NK-92 treated with Interleukin-12 subunit alpha and Interleukin-12 subunit beta, amount 100 ng/mL, for 24 hours (cell line): Measurements from ENCODE around the gene SMG6.
"Not testable (repeated sequence)": the region's sequence is repeated elsewhere in the genome, so short reads cannot be mapped to it uniquely, and the experiment has no call there.

ENCODE experiments used
- DNase-seq: peaks from one replicate; lab custom pipeline; 2025; lab: John Stamatoyannopoulos, UW

SMG6 gene

GRCh38 chr17:2304931-2305330, 1.3 kb upstream of the SMG6 start:
- DNase-seq, result no peak

DNA sequence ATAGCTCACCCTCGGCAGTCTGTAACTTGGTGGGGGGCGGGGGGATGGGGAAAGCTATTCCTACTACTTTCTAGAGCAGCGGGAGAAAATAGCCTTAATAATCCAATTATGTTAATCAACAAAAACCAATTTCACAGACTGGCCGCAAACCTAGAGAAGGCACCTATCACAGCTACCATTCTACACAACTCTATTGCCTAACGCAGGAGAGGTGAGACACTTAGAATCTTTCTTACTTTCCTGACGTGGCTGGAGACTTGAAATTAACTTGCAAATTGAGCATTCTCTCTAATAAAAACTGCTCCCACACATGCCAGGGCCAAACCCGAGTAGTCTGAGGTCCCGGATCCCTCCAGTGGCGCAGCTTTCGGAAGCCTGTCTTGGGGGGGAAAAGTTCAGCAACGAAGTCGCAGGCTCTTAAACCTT, 794 bp downstream of the SMG6 start:
- DNase-seq, result no peak

- DNase-seq, result no peak
Observed at GRCh38 chr17:2299756-2300155, 3.8 kb downstream of the SMG6 start.

GRCh38 chr17:2299136-2299535, 4.4 kb downstream of the SMG6 start:
- DNase-seq, result no peak

DNA sequence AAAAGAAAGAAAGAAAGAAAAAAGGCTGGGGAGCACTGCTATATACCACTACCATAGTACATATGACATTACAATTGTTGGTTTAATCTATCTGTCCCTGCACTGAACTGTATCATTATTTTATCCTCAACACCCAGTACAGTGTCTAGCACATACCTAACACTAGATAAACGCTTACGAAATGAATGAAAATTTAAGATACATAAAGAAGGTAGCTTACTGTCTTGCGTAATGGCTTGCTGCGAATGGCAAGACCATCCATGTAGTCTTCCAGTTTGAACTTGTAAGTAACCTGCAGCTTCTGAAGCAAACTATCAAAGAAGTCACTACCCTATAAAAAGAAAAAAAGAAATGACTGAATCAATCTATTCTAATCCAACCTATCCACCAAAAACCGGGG, 6.6 kb downstream of the SMG6 start:
- no peak for DNase-seq

- DNase-seq, result no peak
Observed at GRCh38 chr17:2295575-2295974, 8.0 kb downstream of the SMG6 start.

DNA sequence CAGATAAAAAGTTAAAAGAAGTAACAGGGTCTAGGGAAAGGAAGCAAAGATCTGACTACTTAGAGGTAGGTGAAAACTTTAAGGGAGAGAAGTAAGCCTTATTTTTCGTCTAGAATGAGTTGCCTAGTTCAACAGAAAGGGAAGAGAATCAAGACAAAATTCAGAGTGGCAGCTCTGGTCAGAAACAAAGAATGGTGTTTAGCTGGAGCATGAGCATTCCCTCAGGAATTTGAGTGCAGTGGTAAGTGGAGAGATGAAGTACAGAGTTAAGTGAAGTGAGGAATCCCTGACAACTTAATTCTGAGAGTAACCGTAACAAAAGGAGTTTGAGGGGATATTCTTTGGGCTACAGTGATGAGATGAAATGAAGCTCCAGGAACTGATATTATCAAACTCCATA, 11.5 kb downstream of the SMG6 start:
- DNase-seq, result no peak

- DNase-seq, result no peak
Observed at GRCh38 chr17:2289878-2290478, 13.6 kb downstream of the SMG6 start.

DNA sequence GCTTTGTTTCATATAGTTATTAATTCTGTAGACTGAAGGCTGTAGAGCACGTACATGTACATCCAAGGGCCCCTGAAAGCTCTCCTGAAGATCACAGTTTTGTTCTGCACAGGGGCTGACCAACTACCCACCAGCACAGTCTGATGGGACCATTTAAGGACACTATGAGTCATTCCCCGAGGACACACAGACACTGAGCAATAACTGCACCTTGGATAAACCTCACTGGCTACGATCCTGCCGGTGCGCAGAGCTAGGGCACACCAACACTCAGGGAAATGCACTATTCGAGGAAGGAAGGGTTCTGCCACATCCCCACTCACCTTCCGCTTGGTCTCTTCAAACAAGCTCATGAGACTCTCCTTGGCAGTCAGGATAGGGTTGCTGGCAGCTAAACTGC, 20.3 kb downstream of the SMG6 start:
- DNase-seq, result no peak

DNA sequence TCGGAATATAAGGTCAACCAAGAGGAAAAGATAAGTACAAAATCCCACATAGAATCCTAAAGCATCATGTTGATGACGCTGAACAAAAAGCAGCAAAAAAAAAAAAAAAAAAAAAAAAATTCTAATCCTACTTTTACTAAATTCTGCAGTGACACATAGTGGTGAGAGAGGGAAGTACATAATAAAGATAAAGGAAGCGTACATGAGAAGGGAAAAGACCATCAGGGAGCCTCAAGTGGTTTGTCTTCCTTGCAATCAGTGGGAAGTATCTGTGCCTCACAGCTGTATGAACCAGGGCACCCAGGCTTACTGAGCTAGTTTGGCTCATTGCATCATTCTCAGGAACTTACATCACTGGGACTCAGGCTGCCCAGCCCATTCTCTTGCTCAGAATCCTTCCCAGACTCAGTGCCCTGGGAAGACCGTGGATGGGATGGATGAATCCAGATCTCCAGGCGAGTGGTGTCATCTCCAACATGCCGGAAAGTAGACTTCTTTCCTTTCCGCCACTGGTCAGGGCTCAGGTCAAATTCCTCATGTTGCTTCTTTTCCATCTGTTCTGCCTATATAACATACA, 21.2 kb downstream of the SMG6 start:
- no peak for DNase-seq

GRCh38 chr17:2279707-2280106, 23.9 kb downstream of the SMG6 start:
- DNase-seq, result no peak

DNA sequence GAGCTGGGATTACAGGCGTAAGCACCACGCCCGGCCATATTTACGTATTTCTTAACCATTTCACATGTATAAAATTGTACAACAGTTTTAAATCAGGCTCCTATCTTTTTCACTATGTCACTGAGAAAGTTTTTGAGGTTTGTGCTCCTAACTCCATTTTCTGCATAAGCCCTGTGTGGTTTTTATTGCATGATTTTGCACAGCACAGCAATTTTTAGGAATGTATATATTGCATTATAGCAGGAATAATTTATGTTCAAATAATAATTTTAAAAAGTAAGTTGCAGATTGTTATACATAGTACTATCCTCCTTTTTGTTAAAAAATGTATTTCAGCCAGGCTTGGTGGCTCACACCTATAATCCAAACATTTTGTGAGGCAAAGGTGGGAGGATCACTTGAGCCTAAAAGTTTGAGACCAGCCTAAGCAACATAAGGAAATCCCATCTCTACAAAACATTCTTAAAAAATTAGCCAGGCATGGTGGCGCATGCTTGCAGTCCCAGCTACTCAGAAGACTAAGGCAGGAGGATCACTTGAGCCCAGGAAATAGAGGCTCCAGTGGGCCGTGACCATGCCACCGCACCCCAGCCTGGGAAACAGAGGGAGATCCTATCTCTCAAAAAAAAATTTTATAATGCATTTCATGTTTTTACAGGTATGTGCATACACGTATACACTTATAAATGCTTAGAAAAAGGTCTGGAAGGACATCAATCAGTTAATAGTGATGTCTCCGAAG, 26.0 kb downstream of the SMG6 start:
- no peak for DNase-seq

DNA sequence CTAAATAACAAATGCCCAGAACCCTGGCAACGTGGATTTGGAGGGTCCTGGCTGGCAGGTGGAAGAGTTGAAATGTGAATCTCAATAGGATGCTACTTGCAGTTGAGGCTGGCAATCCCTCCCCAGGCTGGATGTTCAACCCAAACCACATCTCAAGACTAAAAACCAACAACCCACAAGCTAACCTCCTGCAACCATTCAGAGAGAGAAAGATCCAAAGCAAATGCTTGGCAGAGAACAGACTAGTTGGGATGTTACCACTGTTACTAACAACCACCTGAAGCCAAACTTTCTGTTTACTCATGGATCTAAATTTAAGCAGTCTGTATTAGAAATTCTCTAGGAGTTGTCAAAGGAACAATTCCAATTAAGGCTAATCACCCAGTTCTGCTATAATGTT, 27.9 kb downstream of the SMG6 start:
- no peak for DNase-seq

DNA sequence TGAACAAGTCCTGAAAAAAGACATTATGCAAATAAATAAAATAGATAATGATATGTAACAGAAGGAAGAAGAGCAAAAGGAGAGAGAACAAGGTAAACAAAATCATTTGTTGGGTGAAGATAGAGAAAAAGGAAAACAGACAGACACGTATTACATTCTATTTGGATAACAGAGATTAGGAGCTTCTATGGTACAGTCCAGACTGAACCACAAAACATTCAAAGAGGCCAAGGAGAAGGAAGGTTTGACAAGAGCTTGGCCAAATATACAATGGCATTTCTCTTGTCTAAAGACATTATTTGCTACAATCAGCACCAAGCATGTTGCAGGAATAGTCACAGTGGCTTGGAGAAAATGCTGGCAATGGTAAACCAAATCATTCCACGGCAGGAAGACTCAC, 29.2 kb downstream of the SMG6 start:
- no peak for DNase-seq

GRCh38 chr17:2271985-2272702, 31.4 kb downstream of the SMG6 start:
- DNase-seq, result no peak

GRCh38 chr17:2267354-2267753, 36.2 kb downstream of the SMG6 start:
- no peak for DNase-seq

DNA sequence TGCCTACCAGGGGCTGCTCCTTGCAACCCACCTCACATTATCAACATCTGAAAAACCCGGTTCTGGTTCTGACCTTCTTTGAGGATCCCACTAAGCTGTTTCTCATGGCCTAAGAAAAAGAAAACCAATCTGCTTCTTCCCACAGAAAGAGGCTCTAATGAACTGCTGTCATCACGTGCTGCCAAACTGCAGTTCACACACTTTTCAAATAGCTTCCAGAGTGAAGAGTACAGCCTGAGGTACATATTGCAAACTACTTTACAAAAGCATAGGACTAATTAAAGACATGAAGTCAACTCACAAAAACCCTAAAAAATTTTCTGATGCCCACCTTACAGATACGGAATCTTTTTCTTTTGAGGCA, 36.7 kb downstream of the SMG6 start:
- no peak for DNase-seq

DNA sequence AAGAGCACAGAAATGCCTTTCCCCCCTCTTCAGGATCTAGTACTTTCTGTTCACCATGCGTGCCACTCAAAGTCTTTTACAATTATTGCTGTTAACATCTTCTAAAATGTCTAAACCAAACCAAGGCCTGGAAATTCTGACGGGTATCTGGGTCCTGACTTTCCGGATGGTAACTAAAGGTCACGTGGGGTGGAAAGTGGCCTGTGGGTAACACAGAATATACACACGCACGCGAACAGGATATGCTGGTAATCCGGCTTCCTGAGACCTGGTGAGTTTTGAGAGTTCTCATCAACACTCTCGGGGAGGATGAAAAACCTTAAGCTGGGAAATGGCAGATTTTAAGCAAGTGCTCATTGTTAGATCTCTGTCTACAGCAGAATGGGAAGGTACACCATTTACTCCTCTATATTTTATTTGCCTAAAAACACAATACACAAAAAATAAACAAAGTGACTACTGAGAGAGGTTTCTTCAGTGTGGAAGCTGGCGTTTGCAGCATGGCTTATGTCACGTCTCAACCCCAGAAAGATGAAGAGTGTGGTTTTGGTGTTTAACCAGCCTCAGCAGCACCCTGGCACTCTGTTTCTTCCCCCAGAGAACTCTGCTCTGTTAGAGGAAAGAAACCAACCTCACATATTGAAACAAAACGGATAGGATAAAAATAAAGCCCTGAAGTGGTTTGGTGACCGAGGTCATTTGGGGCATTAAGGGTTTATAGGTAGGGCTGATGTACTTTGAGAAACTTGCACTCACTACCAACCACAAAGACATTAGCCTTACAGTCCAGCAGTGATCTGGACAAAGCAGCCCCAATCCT, 37.3 kb downstream of the SMG6 start:
- peak; percentile 66 for DNase-seq

DNA sequence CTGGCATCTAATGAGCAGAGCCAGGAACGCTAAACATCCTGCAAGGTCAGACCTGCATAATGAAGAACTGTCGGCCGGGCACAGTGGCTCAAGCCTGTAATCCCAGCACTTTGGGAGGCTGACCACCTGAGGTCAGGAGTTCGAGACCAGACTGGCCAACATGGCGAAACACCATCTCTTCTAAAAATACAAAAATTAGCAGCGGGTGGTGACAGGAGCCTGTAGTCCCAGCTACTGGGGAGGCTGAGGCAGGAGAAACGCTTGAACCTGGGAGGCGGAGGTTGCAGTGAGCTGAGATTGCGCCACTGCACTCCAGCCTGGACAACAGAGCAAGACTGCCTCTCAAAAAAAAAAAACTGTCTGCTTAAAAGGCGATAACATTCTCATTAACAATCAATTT, 38.4 kb downstream of the SMG6 start:
- not testable (repeated sequence) for DNase-seq

DNA sequence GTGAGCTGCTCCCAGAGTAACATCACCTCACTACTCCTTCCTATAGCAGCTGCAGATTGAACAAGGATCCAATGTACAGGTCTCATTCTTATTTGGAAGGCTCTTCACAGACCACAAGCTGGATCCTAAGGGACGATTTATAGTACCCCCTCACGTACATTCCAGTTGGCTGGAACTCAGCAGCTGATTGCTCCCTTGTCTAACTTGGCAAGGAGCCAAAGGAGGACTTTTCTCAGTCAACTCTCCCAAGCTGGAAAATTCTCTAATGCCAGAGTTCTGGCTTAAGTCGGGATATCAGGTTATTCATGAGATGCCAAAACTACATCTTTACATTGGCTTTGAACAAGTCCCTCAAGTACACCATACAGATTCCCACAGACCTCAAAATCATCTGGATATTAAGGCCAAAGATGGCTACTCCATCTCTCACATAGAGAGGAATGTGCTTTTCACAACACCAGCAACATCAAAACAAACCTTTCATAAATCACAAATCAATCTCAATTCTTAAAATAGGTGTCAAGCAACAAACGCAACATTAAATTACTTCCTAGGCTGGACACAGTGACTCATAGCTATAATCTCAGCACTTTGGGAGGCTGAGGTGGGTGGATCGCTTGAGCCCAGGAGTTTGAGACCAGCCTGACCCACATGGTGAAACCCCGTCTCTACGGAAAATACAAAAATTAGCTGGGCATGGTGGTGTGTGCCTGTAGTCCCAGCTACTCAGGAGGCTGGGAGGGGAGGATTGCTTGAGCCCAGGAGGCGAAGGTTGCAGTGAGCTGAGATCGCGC, 39.3 kb downstream of the SMG6 start:
- no peak for DNase-seq
